Effector CD4-positive, alpha-beta T cell (primary cell): ENCODE results near the gene CXCR6.

Source experiments
- DNase-seq: peaks from one replicate; pipeline ENCODE4 v3.0.0-alpha.2; 2020
- total RNA-seq: gene quantifications from one replicate; lab custom pipeline; 2026; lab: John Stamatoyannopoulos, UW

CXCR6 gene
- 1.5 reads per million for total RNA-seq

- DNase-seq, result peak; percentile 23
These were observed at the start of gene CXCR6 for GRCh38 chr3:45943207-45943846. Gene CXCR6, plus strand, starts transcription at chr3:45943464. Its CDS starts 3,018 bp downstream, at chr3:45946482.

- DNase-seq, result no peak
These were observed 49.2 kb upstream of the CXCR6 start for GRCh38 chr3:45894015-45894414.

GRCh38 chr3:45895686-45896468, 47.4 kb upstream of the CXCR6 start:
- DNase-seq, result no peak

- DNase-seq, result no peak
These were observed 46.3 kb upstream of the CXCR6 start for GRCh38 chr3:45896956-45897355.

GRCh38 chr3:45904931-45905330, 38.3 kb upstream of the CXCR6 start:
- no peak for DNase-seq

GRCh38 chr3:45905755-45906154, 37.5 kb upstream of the CXCR6 start:
- no peak for DNase-seq

- no peak for DNase-seq
These were observed 36.4 kb upstream of the CXCR6 start for GRCh38 chr3:45906681-45907407.

- no peak for DNase-seq
These were observed 35.2 kb upstream of the CXCR6 start for GRCh38 chr3:45907769-45908705.

- no peak for DNase-seq
These were observed 34.5 kb upstream of the CXCR6 start for GRCh38 chr3:45908761-45909160.

- DNase-seq, result no peak
These were observed 33.7 kb upstream of the CXCR6 start for GRCh38 chr3:45909542-45909941.

- DNase-seq, result no peak
These were observed 32.4 kb upstream of the CXCR6 start for GRCh38 chr3:45910892-45911291.

GRCh38 chr3:45911511-45912226, 31.6 kb upstream of the CXCR6 start:
- no peak for DNase-seq

- DNase-seq, result no peak
These were observed 30.8 kb upstream of the CXCR6 start for GRCh38 chr3:45912435-45912834.

GRCh38 chr3:45914362-45915058, 28.8 kb upstream of the CXCR6 start:
- DNase-seq, result no peak

- DNase-seq, result no peak
These were observed 28.2 kb upstream of the CXCR6 start for GRCh38 chr3:45915059-45915439.

GRCh38 chr3:45915518-45916231, 27.6 kb upstream of the CXCR6 start:
- peak; percentile 54 for DNase-seq

GRCh38 chr3:45917146-45917898, 25.9 kb upstream of the CXCR6 start:
- DNase-seq, result no peak

- no peak for DNase-seq
These were observed 21.9 kb upstream of the CXCR6 start for GRCh38 chr3:45921158-45922038.

- no peak for DNase-seq
These were observed 21.3 kb upstream of the CXCR6 start for GRCh38 chr3:45922039-45922326.
